GM19025 (cell line): Measurements from ENCODE around the gene TTYH3.
"Not testable (repeated sequence)": the region's sequence is repeated elsewhere in the genome, so short reads cannot be mapped to it uniquely, and the experiment has no call there.

ENCODE experiments used
- ATAC-seq: cut with Tn5 transposase; IDR thresholded peaks from one replicate; pipeline ENCODE4 v1.9.1; 2021; ENCODE audit warnings: mild to moderate bottlenecking, low read depth, moderate library complexity; ENCODE audit not compliant: unreplicated experiment

TTYH3 gene

GRCh38 chr7:2602406-2603043, 29.3 kb upstream of the TTYH3 start:
- ATAC-seq: no peak

GRCh38 chr7:2603044-2603965, 28.5 kb upstream of the TTYH3 start:
- no peak for ATAC-seq

- ATAC-seq: no peak
Observed at GRCh38 chr7:2604608-2605174, 27.1 kb upstream of the TTYH3 start.

GRCh38 chr7:2605608-2606538, 25.9 kb upstream of the TTYH3 start:
- no peak for ATAC-seq

GRCh38 chr7:2606539-2606936, 25.2 kb upstream of the TTYH3 start:
- ATAC-seq: no peak

GRCh38 chr7:2607122-2607922, 24.5 kb upstream of the TTYH3 start:
- no peak for ATAC-seq

GRCh38 chr7:2607923-2608904, 23.6 kb upstream of the TTYH3 start:
- ATAC-seq: no peak

- no peak for ATAC-seq
Observed at GRCh38 chr7:2608921-2609411, 22.8 kb upstream of the TTYH3 start.

- ATAC-seq: not testable (repeated sequence)
Observed at GRCh38 chr7:2609646-2610045, 22.1 kb upstream of the TTYH3 start.

GRCh38 chr7:2610466-2610865, 21.3 kb upstream of the TTYH3 start:
- ATAC-seq: no peak

GRCh38 chr7:2610898-2611297, 20.9 kb upstream of the TTYH3 start:
- no peak for ATAC-seq

- ATAC-seq: no peak
Observed at GRCh38 chr7:2611401-2611800, 20.4 kb upstream of the TTYH3 start.

GRCh38 chr7:2611922-2612321, 19.9 kb upstream of the TTYH3 start:
- ATAC-seq: no peak

- no peak for ATAC-seq
Observed at GRCh38 chr7:2612445-2613097, 19.2 kb upstream of the TTYH3 start.

- no peak for ATAC-seq
Observed at GRCh38 chr7:2613098-2613930, 18.5 kb upstream of the TTYH3 start.

- no peak for ATAC-seq
Observed at GRCh38 chr7:2613931-2614600, 17.7 kb upstream of the TTYH3 start.
